C1 segment of cervical spinal cord (tissue), 14 donors: ENCODE data around the gene MDM4.

Source experiments
- DNase-seq, 14 donors: peaks; one replicate each; lab custom pipeline; 2025; lab: John Stamatoyannopoulos, UW

The MDM4 gene

DNA sequence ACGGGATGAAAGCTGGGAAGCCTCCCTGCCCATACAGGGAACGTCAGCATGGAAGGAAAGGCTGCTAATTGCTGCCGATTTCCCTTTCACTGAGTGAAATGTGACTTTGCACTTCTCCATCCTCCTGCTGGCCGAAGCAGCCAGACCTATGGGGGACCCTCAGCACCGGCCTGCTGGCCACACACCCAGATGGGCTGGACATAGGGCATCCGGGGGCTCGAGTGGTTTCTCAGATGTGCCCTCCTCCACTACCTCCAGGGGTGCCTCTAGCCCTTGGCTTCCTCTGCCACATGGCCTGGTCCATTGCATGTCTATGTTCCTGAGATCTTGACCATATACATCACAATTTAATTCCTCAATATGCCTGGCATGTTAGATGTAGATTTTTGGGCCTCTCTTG is 89.6 kb downstream of the MDM4 start:
- DNase-seq: no peak
